ENCODE measurements around the gene VAT1. TPM values are rescaled to one million over a fixed set of nuclear protein-coding genes. Genes with fewer than 3 reads are reported as not detected.

VAT1 gene
- total and polyA plus RNA-seq, 9 of the 15 experiments (the other 6 are each of a cell fraction or from before 2014, with no cell fraction given) = 29.4 to 153 (median 66.7) TPM

GRCh38 chr17:43020789-43021740, 1.1 kb downstream of the VAT1 start (continued):
- no peak for TF ChIP-seq CHD7 (IDR thresholded peaks at IDR 0.05; ENCODE audit: low read depth, low read length)
- no peak for TF ChIP-seq SAFB2 (IDR thresholded peaks at IDR 0.05; ENCODE audit: borderline replicate concordance, low read depth, low read length, severe bottlenecking)
- TF ChIP-seq ZNF217 (CRISPR knock-in tag; IDR thresholded peaks at IDR 0.05) = no peak
- TF ChIP-seq ZNF282 (CRISPR knock-in tag; IDR thresholded peaks at IDR 0.05) = no peak
- TF ChIP-seq ZNF561 (CRISPR knock-in tag; conservative IDR thresholded peaks at IDR 0.05) = no peak
- no peak for TF ChIP-seq HNRNPUL1 (IDR thresholded peaks at IDR 0.05; ENCODE audit: low read length)
- TF ChIP-seq CBX3 (IDR thresholded peaks at IDR 0.05; ENCODE audit: borderline replicate concordance in 1 of 2, low read length in 2 of 2) = no peak
- no peak for TF ChIP-seq ATF2 (CRISPR knock-in tag; IDR thresholded peaks at IDR 0.05)
- no peak for TF ChIP-seq ARID2 (IDR thresholded peaks at IDR 0.05)
- TF ChIP-seq FOXP4 (CRISPR knock-in tag; IDR thresholded peaks at IDR 0.05; ENCODE audit: borderline replicate concordance) = no peak
- no peak for TF ChIP-seq PHF20 (IDR thresholded peaks at IDR 0.05; ENCODE audit: partially characterized antibody)
- TF ChIP-seq SMAD1 (IDR thresholded peaks at IDR 0.05; ENCODE audit: low read depth, low read length, partially characterized antibody) = no peak

Data from K562 (cell line).